PC-3 (cell line): ENCODE results near the gene ARHGAP26. TPM values are rescaled to one million over a fixed set of nuclear protein-coding genes. Genes with fewer than 3 reads are reported as not detected.
A peak's percentile ranks its signal among the peaks of the same experiment; 100 is the strongest.

Source experiments
- ATAC-seq: fragments of 200-7000 bp; cut with Tn5 transposase; 2 replicates; pipeline ENCODE4 v1.9.1; 2020; ENCODE audit warnings: mild to moderate bottlenecking, moderate library complexity
- BruUV-seq: library from RNA; stranded (reverse); fragments of 400-500 nt; replicated peaks from 2 replicates; lab custom pipeline; 2021; lab: Mats Ljungman, UMichigan
- CTCF ChIA-PET: fragments of 300-600 bp; sonication (Branson Sonifier 250); formaldehyde crosslinking; loops from one replicate; lab custom pipeline; 2022; ENCODE audit warnings: antibody characterized with exemption; lab: Charles Lee
- POLR2A ChIA-PET: fragments of 300-600 bp; sonication (Branson Sonifier 250); formaldehyde crosslinking; loops from one replicate; lab custom pipeline; 2022; ENCODE audit warnings: antibody characterized with exemption; ENCODE audit not compliant: unreplicated experiment; lab: Charles Lee
- DNase-seq: peaks from one replicate; pipeline ENCODE4 v3.0.0-alpha.2; 2015
- H2AFZ ChIP-seq: fragments of 300-600 bp; sonication (generic); 2 replicates; pipeline ENCODE4 v1.6.0; 2016; ENCODE audit warnings: antibody characterized with exemption, low read length
- H3F3A ChIP-seq: fragments of 300-600 bp; sonication (generic); one replicate; pipeline ENCODE4 v1.6.0; 2017; ENCODE audit warnings: antibody characterized with exemption, low read length, control low read depth, mild to moderate bottlenecking; ENCODE audit not compliant: unreplicated experiment
- H3K27ac ChIP-seq: fragments of 300-600 bp; sonication (generic); 2 replicates; pipeline ENCODE4 v1.5.1; 2016; ENCODE audit warnings: mild to moderate bottlenecking, low read length
- H3K27me3 ChIP-seq: fragments of 300-600 bp; sonication (generic); 2 replicates; pipeline ENCODE4 v1.6.1; 2016; ENCODE audit warnings: low read length, mixed read lengths
- H3K36me3 ChIP-seq: fragments of 300-600 bp; sonication (generic); 2 replicates; pipeline ENCODE4 v1.6.1; 2016; ENCODE audit warnings: low read depth, mixed run types, low read length, mixed read lengths
- H3K4me1 ChIP-seq: fragments of 300-600 bp; sonication (generic); 2 replicates; pipeline ENCODE4 v1.5.1; 2016; ENCODE audit warnings: low read length; ENCODE audit not compliant: insufficient read depth
- H3K4me2 ChIP-seq: fragments of 300-600 bp; sonication (generic); 2 replicates; pipeline ENCODE4 v1.6.0; 2016; ENCODE audit warnings: low read length
- H3K4me3 ChIP-seq: fragments of 300-600 bp; sonication (generic); 2 replicates; pipeline ENCODE4 v1.5.1; 2016; ENCODE audit warnings: mild to moderate bottlenecking, low read length, mixed read lengths
- H3K79me2 ChIP-seq: fragments of 300-600 bp; sonication (generic); 2 replicates; pipeline ENCODE4 v1.6.1; 2017; ENCODE audit warnings: low read length, mixed read lengths
- H3K9ac ChIP-seq: fragments of 300-600 bp; sonication (generic); 2 replicates; pipeline ENCODE4 v1.6.0; 2016; ENCODE audit warnings: mild to moderate bottlenecking, low read length
- H3K9me2 ChIP-seq: fragments of 300-600 bp; sonication (generic); replicated peaks from 2 replicates; pipeline ENCODE4 v1.6.1; 2016; ENCODE audit warnings: mixed run types, low read length, mixed read lengths
- H3K9me3 ChIP-seq: fragments of 300-600 bp; sonication (generic); 2 replicates; pipeline ENCODE4 v1.6.1; 2016; ENCODE audit warnings: low read length, mixed read lengths
- H4K20me1 ChIP-seq: fragments of 300-600 bp; sonication (generic); 2 replicates; pipeline ENCODE4 v1.6.1; 2016; ENCODE audit warnings: low read length, mixed read lengths
- CTCF ChIP-seq: fragments of 300-600 bp; sonication (generic); conservative IDR thresholded peaks from 2 replicates; pipeline ENCODE4 v1.5.1; 2017; ENCODE audit warnings: antibody characterized with exemption, low read depth, mild to moderate bottlenecking, low read length
- EZH2 ChIP-seq: fragments of 300-600 bp; sonication (generic); IDR thresholded peaks from one replicate; pipeline ENCODE4 v1.6.1; 2017; ENCODE audit warnings: antibody characterized with exemption, mild to moderate bottlenecking, low read length; ENCODE audit not compliant: unreplicated experiment
- EZH2phosphoT487 ChIP-seq: fragments of 300-600 bp; sonication (generic); IDR thresholded peaks from 2 replicates; pipeline ENCODE4 v1.6.1; 2018; ENCODE audit warnings: mild to moderate bottlenecking, antibody characterized with exemption, low read length, borderline replicate concordance
- intact Hi-C: fragments of 100-400 bp; cut with micrococcal nuclease; formaldehyde crosslinking; loops from 2 replicates; pipeline ENCODE4 v1.9.0; 2023
- total RNA-seq: library from RNA; depleted of rRNA; stranded (reverse); fragments of >200 nt; gene quantifications from 2 replicates; pipeline ENCODE4 v1.2.3, GENCODE V29; 2014

The ARHGAP26 gene
- total RNA-seq, 1 experiment from 2014 or later = 11.7 TPM

GRCh38 chr5:143084407-143084806 lies 314.2 kb downstream of the ARHGAP26 start:
- TF ChIP-seq CTCF = no peak
- no peak for TF ChIP-seq EZH2phosphoT487
- no peak for TF ChIP-seq EZH2
- ChIA-PET POLR2A (no interaction called here), CTCF (no interaction called here)
- Histone ChIP-seq H3K4me1 (peaks cover 34% of the 10 kb centered on the region), H2AFZ (no peak overlapping the region), H3F3A (peaks cover 10% of the 10 kb centered on the region), H3K79me2 (no peaks in the 10 kb centered on the region), H3K4me2 (no peak overlapping the region), H3K9ac (no peak overlapping the region), H3K27ac (no peak overlapping the region), H3K9me2 (no peaks in the 10 kb centered on the region), H3K9me3 (no peaks in the 10 kb centered on the region), H3K27me3 (no peaks in the 10 kb centered on the region), H3K36me3 (no peaks in the 10 kb centered on the region), H3K4me3 (no peak overlapping the region), H4K20me1 (no peaks in the 10 kb centered on the region)
- DNase-seq = no peak
- ATAC-seq = no peak
- intact Hi-C loops = no loop called here
- no TSS peak for BruUV-seq

GRCh38 chr5:143085319-143085917 lies 315.2 kb downstream of the ARHGAP26 start:
- no TSS peak for BruUV-seq
- Histone ChIP-seq H3K27ac (no peak overlapping the region), H3K9me3 (no peaks in the 10 kb centered on the region), H2AFZ (no peak overlapping the region), H3K4me3 (no peak overlapping the region), H3K9ac (no peak overlapping the region), H3K9me2 (no peaks in the 10 kb centered on the region), H3K79me2 (no peaks in the 10 kb centered on the region), H3K36me3 (no peaks in the 10 kb centered on the region), H3F3A (peaks cover 10% of the 10 kb centered on the region), H3K27me3 (no peaks in the 10 kb centered on the region), H4K20me1 (no peaks in the 10 kb centered on the region), H3K4me1 (peaks cover 34% of the 10 kb centered on the region), H3K4me2 (no peak overlapping the region)
- POLR2A ChIA-PET = no interaction called here
- intact Hi-C loops = no loop called here
- CTCF ChIA-PET = no interaction called here
- no peak for DNase-seq
- no peak for TF ChIP-seq EZH2phosphoT487
- TF ChIP-seq EZH2 = no peak
- TF ChIP-seq CTCF = no peak
- no peak for ATAC-seq

- ChIA-PET POLR2A (interaction anchor here (0.7 kb wide), 1 partner anchor 18 kb away, joined by 4 read pairs; no protein-coding TSS in a partner anchor), CTCF (no interaction called here)
- intact Hi-C loops = loop anchor here (2.0 kb wide), 1 partner anchor 48 kb away; no protein-coding TSS in a partner anchor
- H3K27me3 ChIP-seq = no peaks in the 10 kb centered on the region
- H3K9ac ChIP-seq = peak overlapping the region; percentile 19; the same call in 1 of the 2 replicates
- peak overlapping the region; percentile 65 for H3K4me2 ChIP-seq
- no peak overlapping the region for H3K4me3 ChIP-seq
- TF ChIP-seq EZH2phosphoT487 (no peak), CTCF (no peak), EZH2 (no peak)
- no peaks in the 10 kb centered on the region for H3K36me3 ChIP-seq
- no peaks in the 10 kb centered on the region for H3K79me2 ChIP-seq
- no peak overlapping the region for H2AFZ ChIP-seq
- peaks cover 10% of the 10 kb centered on the region for H3F3A ChIP-seq
- DNase-seq (no peak), ATAC-seq (peak; percentile 28)
- peak overlapping the region; percentile 94 for H3K27ac ChIP-seq
- no peaks in the 10 kb centered on the region for H3K9me3 ChIP-seq
- H4K20me1 ChIP-seq = no peaks in the 10 kb centered on the region
- H3K4me1 ChIP-seq = peaks cover 34% of the 10 kb centered on the region
- BruUV-seq = no TSS peak
- no peaks in the 10 kb centered on the region for H3K9me2 ChIP-seq
Measured at GRCh38 chr5:143086546-143086907, 316.4 kb downstream of the ARHGAP26 start.
